ENCODE results near the gene BTN1A1. TPM values are rescaled to one million over a fixed set of nuclear protein-coding genes. Genes with fewer than 3 reads are reported as not detected.

The BTN1A1 gene
- total and polyA plus RNA-seq, 9 of the 15 experiments (the other 6 are each of a cell fraction or from before 2014, with no cell fraction given): 0.01 to 0.15 (median 0.06) TPM; not detected in 4

- ChIA-PET CTCF (ENCODE audit: low intra/inter-chr PET ratio) (no interaction called here), POLR2A (interaction anchor here (1.0 to 2.1 kb wide), 3 partner anchors 12 to 27 kb away, joined by 3 to 5 read pairs (median 4); no protein-coding TSS in a partner anchor)
- Histone ChIP-seq H3K9me3 (replicated peaks; ENCODE audit: control insufficient read depth, insufficient read depth, low read depth, low read length) (no peaks in the 10 kb centered on the region), H3K9me1 (ENCODE audit: control insufficient read depth, insufficient read depth, low read length) (no peaks in the 10 kb centered on the region), H4K20me1 (replicated peaks; ENCODE audit: control insufficient read depth, insufficient read depth, low read length) (no peaks in the 10 kb centered on the region), H3K4me1 (replicated peaks in 1 of 2; ENCODE audit: control insufficient read depth in 2 of 2, insufficient read depth in 2 of 2, low read length in 2 of 2) (peaks cover 0 to 6% of the 10 kb centered on the region in 2 experiments; a peak in 3 of 5 replicates), H3K27me3 (ENCODE audit: control insufficient read depth in 2 of 2, insufficient read depth in 2 of 2, low read length in 2 of 2) (no peaks in the 10 kb centered on the region), H3K9ac (ENCODE audit: insufficient read depth in 1 of 2, low read depth in 2 of 2, low read length in 2 of 2) (no peak overlapping the region), H3K27ac (ENCODE audit: extremely low read depth, low read depth, low read length) (no peak overlapping the region), H2AFZ (ENCODE audit: low read depth, low read length) (no peak overlapping the region), H3K4me3 (no peak overlapping the region), H3K79me2 (ENCODE audit: control insufficient read depth, insufficient read depth, low read length) (peaks cover 36% of the 10 kb centered on the region), H3K36me3 (ENCODE audit: control insufficient read depth, insufficient read depth, low read length) (peaks cover 59% of the 10 kb centered on the region), H3K4me2 (ENCODE audit: insufficient read depth, low read length) (no peak overlapping the region)
- no peak for FAIRE-seq
- DNase-seq (ENCODE audit: extremely low read depth in 1 of 4, low spot score in 3 of 4): no peak
- intact Hi-C loops (cut with micrococcal nuclease): no loop called here
- TF ChIP-seq ZFP91 (CRISPR knock-in tag; IDR thresholded peaks at IDR 0.05) (no peak), DACH1 (IDR thresholded peaks at IDR 0.05; ENCODE audit: partially characterized antibody) (no peak), ZNF408 (CRISPR knock-in tag; IDR thresholded peaks at IDR 0.05; ENCODE audit: low read depth) (no peak), ZNF398 (CRISPR knock-in tag; IDR thresholded peaks at IDR 0.05) (no peak), POLR3G (IDR thresholded peaks at IDR 0.05; ENCODE audit: extremely low read depth, insufficient read length, insufficient replicate concordance) (no peak), ZNF696 (CRISPR knock-in tag; conservative IDR thresholded peaks at IDR 0.05) (no peak), RBM22 (IDR thresholded peaks at IDR 0.05; ENCODE audit: low read depth, low read length, poor library complexity, severe bottlenecking) (no peak), BRCA1 (IDR thresholded peaks at IDR 0.05) (no peak), BRCA1 (CRISPR knock-in tag; IDR thresholded peaks at IDR 0.05) (no peak), GMEB1 (CRISPR knock-in tag; IDR thresholded peaks at IDR 0.05) (no peak), PHB2 (IDR thresholded peaks at IDR 0.05; ENCODE audit: low read depth) (no peak), PCBP2 (IDR thresholded peaks at IDR 0.05; ENCODE audit: low read depth, low read length, poor library complexity, severe bottlenecking) (no peak), SRSF1 (IDR thresholded peaks at IDR 0.05; ENCODE audit: low read depth, low read length) (no peak), ZNF347 (CRISPR knock-in tag; IDR thresholded peaks at IDR 0.05; ENCODE audit: low read depth) (no peak)
- ATAC-seq: no peak
- no TSS peak for BruUV-seq (replicated peaks)
- in situ Hi-C loops (cut with MboI): no loop called here
Measured at GRCh38 chr6:26544473-26544872, 44.4 kb downstream of the BTN1A1 start.
